Esophagus mucosa (tissue), 1 donor: Measurements from ENCODE around the gene EPOP. TPM values are rescaled to one million over a fixed set of nuclear protein-coding genes. Genes with fewer than 3 reads are reported as not detected.
"Not testable (repeated sequence)": the region's sequence is repeated elsewhere in the genome, so short reads cannot be mapped to it uniquely, and the experiment has no call there.

Experiments used
- ATAC-seq: fragments of 200-7000 bp; cut with Tn5 transposase; one replicate; pipeline ENCODE4 v1.9.1; 2020
- total RNA-seq: library from RNA; stranded (reverse); gene quantifications from one replicate; pipeline ENCODE4 v1.2.4, GENCODE V29; 2023
- donor health status: DM: yes; HTN: yes; CAD: no.

EPOP gene
- total RNA-seq, 1 donor from 2014 or later = 4.9 TPM

- no peak for ATAC-seq
These were observed 36.8 kb downstream of the EPOP start for GRCh38 chr17:38637951-38638350.

- ATAC-seq = no peak
These were observed 38.7 kb downstream of the EPOP start for GRCh38 chr17:38636054-38636453.

GRCh38 chr17:38632334-38632733 lies 42.4 kb downstream of the EPOP start:
- ATAC-seq = no peak

- no peak for ATAC-seq
These were observed 46.3 kb downstream of the EPOP start for GRCh38 chr17:38628441-38628840.

GRCh38 chr17:38627957-38628356 lies 46.8 kb downstream of the EPOP start:
- ATAC-seq = no peak

- ATAC-seq = not testable (repeated sequence)
These were observed 48.0 kb downstream of the EPOP start for GRCh38 chr17:38626606-38627226.

GRCh38 chr17:38625482-38625881 lies 49.3 kb downstream of the EPOP start:
- no peak for ATAC-seq

GRCh38 chr17:38624782-38625355 lies 49.9 kb downstream of the EPOP start:
- not testable (repeated sequence) for ATAC-seq

Other genes starting within 250 kb of the EPOP start
- 148 TPM for gene ARHGAP23, start 246.5 kb downstream of the EPOP start, total RNA-seq
- gene SRCIN1, start 69.0 kb downstream of the EPOP start, total RNA-seq = 6.6 TPM
- gene MLLT6, start 30.3 kb upstream of the EPOP start, total RNA-seq = 40.2 TPM
- gene CISD3, start 55.4 kb upstream of the EPOP start, total RNA-seq = 28.6 TPM
- 18.0 TPM for gene PCGF2, start 73.4 kb upstream of the EPOP start, total RNA-seq
- gene PSMB3, start 77.8 kb upstream of the EPOP start, total RNA-seq = 179 TPM
- 15.1 TPM for gene PIP4K2B, start 124.6 kb upstream of the EPOP start, total RNA-seq
- 10.9 TPM for gene CWC25, start 150.4 kb upstream of the EPOP start, total RNA-seq
- 1,222 TPM for gene RPL23, start 178.8 kb upstream of the EPOP start, total RNA-seq
- 50.0 TPM for gene LASP1, start 195.1 kb upstream of the EPOP start, total RNA-seq